GM23338 (cell line): ENCODE data around the gene EPHA3. TPM values are rescaled to one million over a fixed set of nuclear protein-coding genes. Genes with fewer than 3 reads are reported as not detected.

Experiments
- ATAC-seq: fragments of 200-7000 bp; cut with Tn5 transposase; 3 replicates; pipeline ENCODE4 v1.9.1; 2020
- DNase-seq: peaks from one replicate; pipeline ENCODE4 v3.0.0-alpha.2; 2015; ENCODE audit warnings: low spot score
- H2AFZ ChIP-seq: fragments of 200-600 bp; sonication (generic); 2 replicates; pipeline ENCODE4 v1.8.0; 2016; ENCODE audit warnings: antibody characterized with exemption, mild to moderate bottlenecking, moderate library complexity
- H3F3A ChIP-seq: fragments of 200-600 bp; sonication (generic); replicated peaks from 2 replicates; pipeline ENCODE4 v1.8.0; 2017; ENCODE audit warnings: antibody characterized with exemption, mixed run types, low read depth
- H3K27ac ChIP-seq: fragments of 200-600 bp; sonication (generic); 2 replicates; pipeline ENCODE4 v1.6.1; 2016; ENCODE audit warnings: low read depth
- H3K27me3 ChIP-seq: fragments of 200-600 bp; sonication (generic); 2 replicates; pipeline ENCODE4 v1.8.0; 2016; ENCODE audit warnings: mild to moderate bottlenecking, mixed run types, moderate library complexity; ENCODE audit not compliant: insufficient read depth
- H3K36me3 ChIP-seq: fragments of 200-600 bp; sonication (generic); 2 replicates; pipeline ENCODE4 v1.8.0; 2016; ENCODE audit warnings: mild to moderate bottlenecking; ENCODE audit not compliant: insufficient read depth
- H3K4me1 ChIP-seq: fragments of 200-600 bp; sonication (generic); 2 replicates; pipeline ENCODE4 v1.8.0; 2016; ENCODE audit warnings: mild to moderate bottlenecking, moderate library complexity; ENCODE audit not compliant: insufficient read depth
- H3K4me2 ChIP-seq: fragments of 200-600 bp; sonication (generic); 2 replicates; pipeline ENCODE4 v1.7.1; 2017; ENCODE audit warnings: mixed run types
- H3K4me3 ChIP-seq: fragments of 200-600 bp; sonication (generic); 2 replicates; pipeline ENCODE4 v1.6.1; 2016; ENCODE audit warnings: mixed run types
- H3K79me2 ChIP-seq: fragments of 200-600 bp; sonication (generic); replicated peaks from 2 replicates; pipeline ENCODE4 v1.8.0; 2017; ENCODE audit warnings: mild to moderate bottlenecking; ENCODE audit not compliant: insufficient read depth
- H3K9me2 ChIP-seq: fragments of 200-600 bp; sonication (generic); 2 replicates; pipeline ENCODE4 v1.8.0; 2017; ENCODE audit not compliant: insufficient read depth
- H4K20me1 ChIP-seq: fragments of 200-600 bp; sonication (generic); replicated peaks from 2 replicates; pipeline ENCODE4 v1.8.0; 2017; ENCODE audit warnings: mild to moderate bottlenecking; ENCODE audit not compliant: insufficient read depth
- H3K27ac Mint-ChIP-seq: 2 replicates; pipeline ENCODE4 v1.8.0; 2020; ENCODE audit warnings: inconsistent platforms, mild to moderate bottlenecking, moderate library complexity, mixed read lengths
- H3K27me3 Mint-ChIP-seq: 3 replicates; pipeline ENCODE4 v1.8.0; 2022; ENCODE audit warnings: low read depth, mild to moderate bottlenecking, moderate library complexity, mixed read lengths, inconsistent platforms; ENCODE audit not compliant: insufficient read depth, poor library complexity
- H3K36me3 Mint-ChIP-seq: 3 replicates; pipeline ENCODE4 v1.8.0; 2021; ENCODE audit warnings: low read depth, mild to moderate bottlenecking, inconsistent platforms, moderate library complexity, mixed read lengths
- H3K4me1 Mint-ChIP-seq: 3 replicates; pipeline ENCODE4 v1.8.0; 2020; ENCODE audit warnings: mild to moderate bottlenecking, inconsistent platforms, mixed read lengths
- H3K4me3 Mint-ChIP-seq: 3 replicates; pipeline ENCODE4 v1.8.0; 2021; ENCODE audit warnings: moderate library complexity, mild to moderate bottlenecking, inconsistent platforms, mixed read lengths
- H3K9me3 Mint-ChIP-seq: 3 replicates; pipeline ENCODE4 v1.8.0; 2020; ENCODE audit warnings: moderate library complexity, mild to moderate bottlenecking, inconsistent platforms, mixed read lengths
- EZH2 ChIP-seq: fragments of 200-600 bp; sonication (generic); IDR thresholded peaks from one replicate; pipeline ENCODE4 v1.8.0; 2017; ENCODE audit warnings: antibody characterized with exemption, mild to moderate bottlenecking, low read depth; ENCODE audit not compliant: unreplicated experiment
- EZH2phosphoT487 ChIP-seq: fragments of 200-600 bp; sonication (generic); IDR thresholded peaks from one replicate; pipeline ENCODE4 v1.8.1; 2018; ENCODE audit warnings: antibody characterized with exemption; ENCODE audit not compliant: unreplicated experiment
- JUNB ChIP-seq: IDR thresholded peaks from one replicate; pipeline ENCODE4 v1.6.1; 2016; ENCODE audit warnings: antibody characterized with exemption; ENCODE audit not compliant: unreplicated experiment
- NANOG ChIP-seq: IDR thresholded peaks from 2 replicates; pipeline ENCODE4 v1.6.1; 2016; ENCODE audit warnings: antibody characterized with exemption, borderline replicate concordance
- POLR2AphosphoS5 ChIP-seq: IDR thresholded peaks from 2 replicates; pipeline ENCODE4 v1.6.1; 2016; ENCODE audit warnings: antibody characterized with exemption, low read depth
- polyA plus RNA-seq: library from polyadenylated mRNA; unstranded; fragments of >200 nt; fragmentation: Nextera tagmentation; extraction: Ambion mirVana; gene quantifications from 2 replicates; pipeline ENCODE4 v1.2.1, GENCODE V29; 2016
- total RNA-seq: library from RNA; depleted of rRNA; stranded (reverse); fragments of >200 nt; shearing (Covaris generic); gene quantifications from 2 replicates; pipeline ENCODE4 v1.2.3, GENCODE V29; 2014
- TF ChIP-seq, protein P1 (sequence below): fragments of 250-450 bp; sonication (Bioruptor Pico); IDR thresholded peaks from 2 replicates; pipeline ENCODE4 v1.5.0; 2020; ENCODE audit warnings: mild to moderate bottlenecking, moderate library complexity
- TF ChIP-seq, protein P2 (sequence below): IDR thresholded peaks from 2 replicates; pipeline ENCODE4 v1.6.1; 2016; ENCODE audit warnings: antibody characterized with exemption
- TF ChIP-seq, protein P3 (sequence below), 2 experiments: fragments of 200-600 bp in 1 of 2; sonication (generic) in 1 of 2; conservative IDR thresholded peaks; 2 replicates each; pipeline versions ENCODE4 v1.5.1 to v1.6.1; 2016 to 2017; ENCODE audit warnings: antibody characterized with exemption in 2 of 2, low read depth in 2 of 2, mild to moderate bottlenecking in 2 of 2, moderate library complexity in 1 of 2

EPHA3 gene
- total and polyA plus RNA-seq, 2 experiments from 2014 or later = 0.05 to 0.21 TPM

DNA sequence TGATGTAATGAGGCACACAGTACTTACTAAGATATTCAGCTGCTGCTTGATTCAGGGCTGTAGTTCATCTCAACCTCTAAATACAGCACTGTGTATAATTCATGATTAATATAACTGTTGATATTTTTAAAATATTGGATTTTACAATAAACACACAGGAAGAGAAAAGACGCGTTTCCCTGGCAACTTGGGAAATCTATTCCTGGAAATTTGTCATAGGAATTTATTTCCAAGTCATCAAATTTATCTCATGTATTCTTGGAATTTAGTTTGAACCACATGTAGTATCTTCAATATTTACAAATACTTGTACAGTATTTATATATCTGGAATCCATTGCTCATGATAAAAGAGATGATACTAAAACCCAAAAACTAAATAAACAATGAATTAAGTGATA, 30.6 kb downstream of the EPHA3 start (continued):
- TF ChIP-seq, protein P1, sequence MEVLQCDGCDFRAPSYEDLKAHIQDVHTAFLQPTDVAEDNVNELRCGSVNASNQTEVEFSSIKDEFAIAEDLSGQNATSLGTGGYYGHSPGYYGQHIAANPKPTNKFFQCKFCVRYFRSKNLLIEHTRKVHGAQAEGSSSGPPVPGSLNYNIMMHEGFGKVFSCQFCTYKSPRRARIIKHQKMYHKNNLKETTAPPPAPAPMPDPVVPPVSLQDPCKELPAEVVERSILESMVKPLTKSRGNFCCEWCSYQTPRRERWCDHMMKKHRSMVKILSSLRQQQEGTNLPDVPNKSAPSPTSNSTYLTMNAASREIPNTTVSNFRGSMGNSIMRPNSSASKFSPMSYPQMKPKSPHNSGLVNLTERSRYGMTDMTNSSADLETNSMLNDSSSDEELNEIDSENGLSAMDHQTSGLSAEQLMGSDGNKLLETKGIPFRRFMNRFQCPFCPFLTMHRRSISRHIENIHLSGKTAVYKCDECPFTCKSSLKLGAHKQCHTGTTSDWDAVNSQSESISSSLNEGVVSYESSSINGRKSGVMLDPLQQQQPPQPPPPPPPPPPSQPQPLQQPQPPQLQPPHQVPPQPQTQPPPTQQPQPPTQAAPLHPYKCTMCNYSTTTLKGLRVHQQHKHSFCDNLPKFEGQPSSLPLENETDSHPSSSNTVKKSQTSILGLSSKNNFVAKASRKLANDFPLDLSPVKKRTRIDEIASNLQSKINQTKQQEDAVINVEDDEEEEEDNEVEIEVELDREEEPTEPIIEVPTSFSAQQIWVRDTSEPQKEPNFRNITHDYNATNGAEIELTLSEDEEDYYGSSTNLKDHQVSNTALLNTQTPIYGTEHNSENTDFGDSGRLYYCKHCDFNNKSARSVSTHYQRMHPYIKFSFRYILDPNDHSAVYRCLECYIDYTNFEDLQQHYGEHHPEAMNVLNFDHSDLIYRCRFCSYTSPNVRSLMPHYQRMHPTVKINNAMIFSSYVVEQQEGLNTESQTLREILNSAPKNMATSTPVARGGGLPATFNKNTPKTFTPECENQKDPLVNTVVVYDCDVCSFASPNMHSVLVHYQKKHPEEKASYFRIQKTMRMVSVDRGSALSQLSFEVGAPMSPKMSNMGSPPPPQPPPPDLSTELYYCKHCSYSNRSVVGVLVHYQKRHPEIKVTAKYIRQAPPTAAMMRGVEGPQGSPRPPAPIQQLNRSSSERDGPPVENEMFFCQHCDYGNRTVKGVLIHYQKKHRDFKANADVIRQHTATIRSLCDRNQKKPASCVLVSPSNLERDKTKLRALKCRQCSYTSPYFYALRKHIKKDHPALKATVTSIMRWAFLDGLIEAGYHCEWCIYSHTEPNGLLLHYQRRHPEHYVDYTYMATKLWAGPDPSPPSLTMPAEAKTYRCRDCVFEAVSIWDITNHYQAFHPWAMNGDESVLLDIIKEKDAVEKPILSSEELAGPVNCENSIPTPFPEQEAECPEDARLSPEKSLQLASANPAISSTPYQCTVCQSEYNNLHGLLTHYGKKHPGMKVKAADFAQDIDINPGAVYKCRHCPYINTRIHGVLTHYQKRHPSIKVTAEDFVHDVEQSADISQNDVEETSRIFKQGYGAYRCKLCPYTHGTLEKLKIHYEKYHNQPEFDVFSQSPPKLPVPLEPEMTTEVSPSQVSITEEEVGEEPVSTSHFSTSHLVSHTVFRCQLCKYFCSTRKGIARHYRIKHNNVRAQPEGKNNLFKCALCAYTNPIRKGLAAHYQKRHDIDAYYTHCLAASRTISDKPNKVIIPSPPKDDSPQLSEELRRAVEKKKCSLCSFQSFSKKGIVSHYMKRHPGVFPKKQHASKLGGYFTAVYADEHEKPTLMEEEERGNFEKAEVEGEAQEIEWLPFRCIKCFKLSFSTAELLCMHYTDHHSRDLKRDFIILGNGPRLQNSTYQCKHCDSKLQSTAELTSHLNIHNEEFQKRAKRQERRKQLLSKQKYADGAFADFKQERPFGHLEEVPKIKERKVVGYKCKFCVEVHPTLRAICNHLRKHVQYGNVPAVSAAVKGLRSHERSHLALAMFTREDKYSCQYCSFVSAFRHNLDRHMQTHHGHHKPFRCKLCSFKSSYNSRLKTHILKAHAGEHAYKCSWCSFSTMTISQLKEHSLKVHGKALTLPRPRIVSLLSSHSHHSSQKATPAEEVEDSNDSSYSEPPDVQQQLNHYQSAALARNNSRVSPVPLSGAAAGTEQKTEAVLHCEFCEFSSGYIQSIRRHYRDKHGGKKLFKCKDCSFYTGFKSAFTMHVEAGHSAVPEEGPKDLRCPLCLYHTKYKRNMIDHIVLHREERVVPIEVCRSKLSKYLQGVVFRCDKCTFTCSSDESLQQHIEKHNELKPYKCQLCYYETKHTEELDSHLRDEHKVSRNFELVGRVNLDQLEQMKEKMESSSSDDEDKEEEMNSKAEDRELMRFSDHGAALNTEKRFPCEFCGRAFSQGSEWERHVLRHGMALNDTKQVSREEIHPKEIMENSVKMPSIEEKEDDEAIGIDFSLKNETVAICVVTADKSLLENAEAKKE (CRISPR knock-in tag) = no peak
- TF ChIP-seq NANOG = no peak

DNA sequence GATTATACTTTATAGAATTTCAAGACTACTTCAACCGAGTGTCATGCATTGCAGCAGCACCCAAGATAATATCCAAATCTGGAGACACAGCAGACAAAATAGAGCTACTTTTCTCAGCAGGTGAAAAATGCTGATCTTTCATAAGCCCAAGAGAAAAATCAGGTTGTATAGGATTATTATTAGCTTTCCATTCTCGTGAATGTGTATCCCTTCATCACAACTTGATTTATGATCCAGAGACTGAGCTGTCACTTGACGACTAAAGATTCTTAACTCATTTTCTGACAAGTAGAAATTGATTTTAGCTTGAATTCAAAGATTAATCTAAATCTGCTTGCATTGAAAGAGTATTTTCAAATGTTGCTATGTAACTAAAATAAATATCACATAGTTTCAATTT, 32.4 kb downstream of the EPHA3 start:
- Mint-ChIP-seq H3K27me3 (no peaks in the 10 kb centered on the region), H3K36me3 (no peaks in the 10 kb centered on the region), H3K9me3 (no peaks in the 10 kb centered on the region), H3K4me3 (no peak overlapping the region), H3K4me1 (no peaks in the 10 kb centered on the region), H3K27ac (no peak overlapping the region)
- Histone ChIP-seq H3K4me1 (no peaks in the 10 kb centered on the region), H3K36me3 (no peaks in the 10 kb centered on the region), H3F3A (no peaks in the 10 kb centered on the region), H4K20me1 (no peaks in the 10 kb centered on the region), H3K27me3 (no peaks in the 10 kb centered on the region), H3K27ac (no peak overlapping the region), H2AFZ (no peak overlapping the region), H3K9me2 (no peaks in the 10 kb centered on the region), H3K4me2 (no peak overlapping the region), H3K4me3 (no peak overlapping the region), H3K79me2 (no peaks in the 10 kb centered on the region)
- ATAC-seq = no peak
- DNase-seq = no peak
- TF ChIP-seq, protein P2, sequence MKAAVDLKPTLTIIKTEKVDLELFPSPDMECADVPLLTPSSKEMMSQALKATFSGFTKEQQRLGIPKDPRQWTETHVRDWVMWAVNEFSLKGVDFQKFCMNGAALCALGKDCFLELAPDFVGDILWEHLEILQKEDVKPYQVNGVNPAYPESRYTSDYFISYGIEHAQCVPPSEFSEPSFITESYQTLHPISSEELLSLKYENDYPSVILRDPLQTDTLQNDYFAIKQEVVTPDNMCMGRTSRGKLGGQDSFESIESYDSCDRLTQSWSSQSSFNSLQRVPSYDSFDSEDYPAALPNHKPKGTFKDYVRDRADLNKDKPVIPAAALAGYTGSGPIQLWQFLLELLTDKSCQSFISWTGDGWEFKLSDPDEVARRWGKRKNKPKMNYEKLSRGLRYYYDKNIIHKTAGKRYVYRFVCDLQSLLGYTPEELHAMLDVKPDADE = no peak
- TF ChIP-seq EZH2phosphoT487 (no peak), JUNB (no peak), POLR2AphosphoS5 (no peak), EZH2 (no peak), NANOG (no peak)
- TF ChIP-seq, protein P3, sequence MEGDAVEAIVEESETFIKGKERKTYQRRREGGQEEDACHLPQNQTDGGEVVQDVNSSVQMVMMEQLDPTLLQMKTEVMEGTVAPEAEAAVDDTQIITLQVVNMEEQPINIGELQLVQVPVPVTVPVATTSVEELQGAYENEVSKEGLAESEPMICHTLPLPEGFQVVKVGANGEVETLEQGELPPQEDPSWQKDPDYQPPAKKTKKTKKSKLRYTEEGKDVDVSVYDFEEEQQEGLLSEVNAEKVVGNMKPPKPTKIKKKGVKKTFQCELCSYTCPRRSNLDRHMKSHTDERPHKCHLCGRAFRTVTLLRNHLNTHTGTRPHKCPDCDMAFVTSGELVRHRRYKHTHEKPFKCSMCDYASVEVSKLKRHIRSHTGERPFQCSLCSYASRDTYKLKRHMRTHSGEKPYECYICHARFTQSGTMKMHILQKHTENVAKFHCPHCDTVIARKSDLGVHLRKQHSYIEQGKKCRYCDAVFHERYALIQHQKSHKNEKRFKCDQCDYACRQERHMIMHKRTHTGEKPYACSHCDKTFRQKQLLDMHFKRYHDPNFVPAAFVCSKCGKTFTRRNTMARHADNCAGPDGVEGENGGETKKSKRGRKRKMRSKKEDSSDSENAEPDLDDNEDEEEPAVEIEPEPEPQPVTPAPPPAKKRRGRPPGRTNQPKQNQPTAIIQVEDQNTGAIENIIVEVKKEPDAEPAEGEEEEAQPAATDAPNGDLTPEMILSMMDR (conservative IDR thresholded peaks at IDR 0.05; ENCODE audit: low read depth in 2 of 2) = no peak
